HG03280 (cell line): ENCODE results near the gene PITPNC1.
"Not testable (repeated sequence)": the region's sequence is repeated elsewhere in the genome, so short reads cannot be mapped to it uniquely, and the experiment has no call there.

Source experiments
- ATAC-seq: cut with Tn5 transposase; IDR thresholded peaks from one replicate; pipeline ENCODE4 v1.9.1; 2021; ENCODE audit warnings: mild to moderate bottlenecking, moderate library complexity; ENCODE audit not compliant: unreplicated experiment

The PITPNC1 gene

GRCh38 chr17:67481808-67482207 lies 104.7 kb downstream of the PITPNC1 start:
- no peak for ATAC-seq

GRCh38 chr17:67482764-67483163 lies 105.7 kb downstream of the PITPNC1 start:
- no peak for ATAC-seq

GRCh38 chr17:67484261-67484660 lies 107.2 kb downstream of the PITPNC1 start:
- ATAC-seq, result no peak

- no peak for ATAC-seq
Observed at GRCh38 chr17:67485666-67486065, 108.6 kb downstream of the PITPNC1 start.

- no peak for ATAC-seq
Observed at GRCh38 chr17:67487506-67487905, 110.4 kb downstream of the PITPNC1 start.

- ATAC-seq, result no peak
Observed at GRCh38 chr17:67488161-67488560, 111.1 kb downstream of the PITPNC1 start.

GRCh38 chr17:67488768-67489167 lies 111.7 kb downstream of the PITPNC1 start:
- no peak for ATAC-seq

- ATAC-seq, result no peak
Observed at GRCh38 chr17:67489273-67489672, 112.2 kb downstream of the PITPNC1 start.

- no peak for ATAC-seq
Observed at GRCh38 chr17:67490471-67490870, 113.4 kb downstream of the PITPNC1 start.

- ATAC-seq, result no peak
Observed at GRCh38 chr17:67491009-67491680, 114.1 kb downstream of the PITPNC1 start.

- no peak for ATAC-seq
Observed at GRCh38 chr17:67491681-67492024, 114.6 kb downstream of the PITPNC1 start.

GRCh38 chr17:67492251-67492740 lies 115.2 kb downstream of the PITPNC1 start:
- ATAC-seq, result no peak

- ATAC-seq, result no peak
Observed at GRCh38 chr17:67492824-67493517, 115.9 kb downstream of the PITPNC1 start.

GRCh38 chr17:67493812-67494211 lies 116.7 kb downstream of the PITPNC1 start:
- no peak for ATAC-seq

GRCh38 chr17:67495534-67495933 lies 118.5 kb downstream of the PITPNC1 start:
- ATAC-seq, result not testable (repeated sequence)

- ATAC-seq, result no peak
Observed at GRCh38 chr17:67496286-67496685, 119.2 kb downstream of the PITPNC1 start.

GRCh38 chr17:67499685-67500084 lies 122.6 kb downstream of the PITPNC1 start:
- ATAC-seq, result no peak

- ATAC-seq, result no peak
Observed at GRCh38 chr17:67500261-67500660, 123.2 kb downstream of the PITPNC1 start.

GRCh38 chr17:67500677-67501300 lies 123.7 kb downstream of the PITPNC1 start:
- ATAC-seq, result no peak

GRCh38 chr17:67502151-67502550 lies 125.1 kb downstream of the PITPNC1 start:
- no peak for ATAC-seq

GRCh38 chr17:67503184-67503583 lies 126.1 kb downstream of the PITPNC1 start:
- no peak for ATAC-seq

GRCh38 chr17:67503739-67504138 lies 126.7 kb downstream of the PITPNC1 start:
- ATAC-seq, result no peak
